ENCODE results near the gene RPAP3.

RPAP3 gene

GRCh38 chr12:47747126-47747525 lies 41.3 kb upstream of the RPAP3 start:
- no peak overlapping the region for H3K4me3 ChIP-seq (ENCODE audit: low read depth, low read length)
- in situ Hi-C loops (cut with HindIII; ENCODE audit: low sequenced_read_pairs), result no loop called here
- DNase-seq (ENCODE audit: low read depth), result no peak
- TF ChIP-seq, protein P1, sequence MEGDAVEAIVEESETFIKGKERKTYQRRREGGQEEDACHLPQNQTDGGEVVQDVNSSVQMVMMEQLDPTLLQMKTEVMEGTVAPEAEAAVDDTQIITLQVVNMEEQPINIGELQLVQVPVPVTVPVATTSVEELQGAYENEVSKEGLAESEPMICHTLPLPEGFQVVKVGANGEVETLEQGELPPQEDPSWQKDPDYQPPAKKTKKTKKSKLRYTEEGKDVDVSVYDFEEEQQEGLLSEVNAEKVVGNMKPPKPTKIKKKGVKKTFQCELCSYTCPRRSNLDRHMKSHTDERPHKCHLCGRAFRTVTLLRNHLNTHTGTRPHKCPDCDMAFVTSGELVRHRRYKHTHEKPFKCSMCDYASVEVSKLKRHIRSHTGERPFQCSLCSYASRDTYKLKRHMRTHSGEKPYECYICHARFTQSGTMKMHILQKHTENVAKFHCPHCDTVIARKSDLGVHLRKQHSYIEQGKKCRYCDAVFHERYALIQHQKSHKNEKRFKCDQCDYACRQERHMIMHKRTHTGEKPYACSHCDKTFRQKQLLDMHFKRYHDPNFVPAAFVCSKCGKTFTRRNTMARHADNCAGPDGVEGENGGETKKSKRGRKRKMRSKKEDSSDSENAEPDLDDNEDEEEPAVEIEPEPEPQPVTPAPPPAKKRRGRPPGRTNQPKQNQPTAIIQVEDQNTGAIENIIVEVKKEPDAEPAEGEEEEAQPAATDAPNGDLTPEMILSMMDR (IDR thresholded peaks at IDR 0.05; ENCODE audit: low read depth, low read length, missing control alignments), result no peak

GRCh38 chr12:47746523-47746922 lies 40.7 kb upstream of the RPAP3 start:
- H3K4me3 ChIP-seq (ENCODE audit: low read depth, low read length), result no peak overlapping the region
- TF ChIP-seq, protein P1 (IDR thresholded peaks at IDR 0.05; ENCODE audit: low read depth, low read length, missing control alignments), result no peak
- in situ Hi-C loops (cut with HindIII; ENCODE audit: low sequenced_read_pairs), result no loop called here
- no peak for DNase-seq (ENCODE audit: low read depth)

- in situ Hi-C loops (cut with HindIII; ENCODE audit: low sequenced_read_pairs), result no loop called here
- H3K4me3 ChIP-seq (ENCODE audit: low read depth, low read length), result no peak overlapping the region
- DNase-seq (ENCODE audit: low read depth), result no peak
- TF ChIP-seq, protein P1 (IDR thresholded peaks at IDR 0.05; ENCODE audit: low read depth, low read length, missing control alignments), result no peak
Measured at GRCh38 chr12:47746073-47746472, 40.2 kb upstream of the RPAP3 start.

GRCh38 chr12:47745485-47746041 lies 39.7 kb upstream of the RPAP3 start:
- TF ChIP-seq, protein P1 (IDR thresholded peaks at IDR 0.05; ENCODE audit: low read depth, low read length, missing control alignments), result no peak
- H3K4me3 ChIP-seq (ENCODE audit: low read depth, low read length), result no peak overlapping the region
- in situ Hi-C loops (cut with HindIII; ENCODE audit: low sequenced_read_pairs), result no loop called here
- DNase-seq (ENCODE audit: low read depth), result no peak

GRCh38 chr12:47744778-47745436 lies 39.1 kb upstream of the RPAP3 start:
- in situ Hi-C loops (cut with HindIII; ENCODE audit: low sequenced_read_pairs), result no loop called here
- TF ChIP-seq, protein P1 (IDR thresholded peaks at IDR 0.05; ENCODE audit: low read depth, low read length, missing control alignments), result no peak
- DNase-seq (ENCODE audit: low read depth), result no peak
- H3K4me3 ChIP-seq (ENCODE audit: low read depth, low read length), result no peak overlapping the region

DNA sequence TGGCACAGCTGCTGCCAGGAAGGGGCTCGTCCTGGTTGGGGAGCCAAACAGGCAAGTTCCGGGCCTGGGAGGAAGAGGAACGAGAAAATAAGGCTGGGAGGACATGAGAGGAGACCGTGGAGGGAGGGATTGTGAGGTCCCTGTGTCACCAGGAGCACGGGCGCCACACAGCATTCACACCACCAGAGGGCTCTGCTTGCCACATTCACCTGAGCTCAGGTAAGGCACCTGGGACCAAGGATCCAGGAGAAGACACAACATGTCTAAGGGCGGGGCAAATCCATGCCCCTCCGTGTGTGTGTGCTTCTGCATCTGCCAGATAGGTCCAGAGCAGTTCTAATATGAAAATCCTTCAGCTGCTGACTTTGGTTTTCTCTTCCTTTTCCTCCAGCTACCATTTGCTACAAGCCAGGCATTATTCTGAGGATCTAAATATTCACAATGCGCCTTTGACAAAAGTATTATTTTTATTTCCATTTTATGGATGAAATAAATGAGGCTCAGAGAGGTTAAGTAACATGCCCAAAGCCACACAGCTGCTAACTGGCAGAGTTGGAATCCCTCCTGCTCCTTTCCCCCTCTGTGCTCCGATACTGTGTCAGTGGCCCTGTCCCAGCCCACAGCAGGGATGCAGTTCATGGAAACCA lies 38.3 kb upstream of the RPAP3 start:
- DNase-seq (ENCODE audit: low read depth), result no peak
- H3K4me3 ChIP-seq (ENCODE audit: low read depth, low read length), result no peak overlapping the region
- in situ Hi-C loops (cut with HindIII; ENCODE audit: low sequenced_read_pairs), result no loop called here
- TF ChIP-seq, protein P1 (IDR thresholded peaks at IDR 0.05; ENCODE audit: low read depth, low read length, missing control alignments), result peak; percentile 34
